Measurements from ENCODE around the gene EPN1. TPM values are rescaled to one million over a fixed set of nuclear protein-coding genes. Genes with fewer than 3 reads are reported as not detected.

Gene EPN1
- total RNA-seq, 1 donor from 2014 or later = 145 TPM

DNA sequence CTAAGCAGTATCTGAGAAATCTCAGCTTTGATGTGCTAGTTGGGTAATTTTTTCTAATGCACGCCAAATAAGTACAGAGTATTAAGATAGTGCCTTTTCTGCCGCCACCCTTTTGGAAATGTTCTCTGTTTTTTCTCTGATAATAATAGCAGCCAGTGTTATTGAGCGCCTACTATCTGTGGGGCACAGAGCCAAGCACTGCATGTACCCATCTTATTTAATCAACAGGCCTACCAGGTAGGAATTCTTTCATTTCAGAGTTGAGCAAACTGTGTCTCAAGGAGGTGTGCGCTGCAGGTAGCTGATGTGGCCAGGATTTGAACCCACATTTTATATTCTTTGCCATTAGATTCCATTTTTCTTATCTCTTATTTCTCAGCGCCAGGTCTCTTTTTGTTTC lies 1.4 kb downstream of the EPN1 start:
- peaks cover 87% of the 10 kb centered on the region for H4K20me1 ChIP-seq (ENCODE audit: insufficient read depth, low read length)
- H3K9ac ChIP-seq (ENCODE audit: low read length) = peak overlapping the region; percentile 97
- peak overlapping the region; percentile 92 for H3K4me2 ChIP-seq (ENCODE audit: low read length)
- peaks cover 38% of the 10 kb centered on the region for H3K4me1 Mint-ChIP-seq (ENCODE audit: low read depth, unreplicated experiment)
- H3K27me3 Mint-ChIP-seq (ENCODE audit: low read depth, unreplicated experiment) = no peaks in the 10 kb centered on the region
- H3K9me3 Mint-ChIP-seq (ENCODE audit: unreplicated experiment) = no peaks in the 10 kb centered on the region
- no peak for TF ChIP-seq EZH2 (IDR thresholded peaks at IDR 0.05; ENCODE audit: insufficient read depth, low read length)
- no peak for TF ChIP-seq CTCF (IDR thresholded peaks at IDR 0.05; ENCODE audit: insufficient read depth, low read depth, low read length)
- H3K4me3 Mint-ChIP-seq (ENCODE audit: unreplicated experiment) = peak overlapping the region; percentile 98
- DNase-seq (ENCODE audit: low read depth) = no peak
- H3K36me3 Mint-ChIP-seq (ENCODE audit: low read depth, unreplicated experiment) = peaks cover 8% of the 10 kb centered on the region
- H3K27ac Mint-ChIP-seq (ENCODE audit: unreplicated experiment) = peak overlapping the region; percentile 51
- H3K79me2 ChIP-seq (ENCODE audit: insufficient read depth, low read length) = peaks cover 90% of the 10 kb centered on the region
- peaks cover 36% of the 10 kb centered on the region for H3K4me1 ChIP-seq (ENCODE audit: insufficient read depth, low read length)
- no peak for FAIRE-seq
- no peaks in the 10 kb centered on the region for H3K36me3 ChIP-seq (ENCODE audit: insufficient read depth, low read length)
- no peak overlapping the region for H3K27ac ChIP-seq (ENCODE audit: low read depth, low read length)
- no peak overlapping the region for H2AFZ ChIP-seq (ENCODE audit: low read depth, low read length)
- no peaks in the 10 kb centered on the region for H3K9me3 ChIP-seq (ENCODE audit: insufficient read depth, low read depth, low read length)
- no peaks in the 10 kb centered on the region for H3K27me3 ChIP-seq (ENCODE audit: insufficient read depth, low read length)
- H3K4me3 ChIP-seq (ENCODE audit: insufficient read depth, low read depth, low read length) = peak overlapping the region; percentile 93

DNA sequence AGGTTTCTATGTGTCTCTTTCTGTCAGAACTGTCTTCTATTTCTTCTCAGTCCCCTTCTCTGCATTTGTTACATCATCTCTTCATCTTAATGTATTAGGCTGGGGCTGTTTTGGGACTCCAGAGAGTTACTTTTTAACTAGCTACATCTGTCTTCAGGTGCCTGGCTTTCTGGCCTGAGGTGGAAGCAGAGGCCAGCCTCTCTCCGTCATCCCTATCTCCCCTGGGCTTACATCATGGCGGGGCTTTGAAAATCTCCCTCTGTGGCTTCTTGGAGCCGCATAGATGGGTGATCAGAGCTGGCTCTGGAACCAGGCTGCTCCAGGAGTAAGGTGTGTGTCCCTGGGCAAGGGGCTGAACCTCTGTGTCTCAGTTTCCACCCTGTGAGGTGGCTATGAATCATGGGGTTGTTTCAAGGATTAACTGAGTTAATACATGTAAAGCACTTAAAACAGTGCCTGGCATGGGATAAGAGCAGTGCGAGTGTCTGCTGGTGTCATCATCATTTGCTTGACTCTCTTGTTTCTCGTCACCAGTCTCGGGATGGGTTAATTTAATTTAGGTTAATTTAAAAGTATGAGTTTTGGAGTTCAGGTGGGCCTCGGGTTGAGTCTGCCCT lies 2.0 kb downstream of the EPN1 start:
- FAIRE-seq (no peak), DNase-seq (ENCODE audit: low read depth) (no peak)
- TF ChIP-seq EZH2 (IDR thresholded peaks at IDR 0.05; ENCODE audit: insufficient read depth, low read length) (no peak), CTCF (IDR thresholded peaks at IDR 0.05; ENCODE audit: insufficient read depth, low read depth, low read length) (no peak)
- Histone ChIP-seq H3K4me2 (ENCODE audit: low read length) (peak overlapping the region; percentile 92), H2AFZ (ENCODE audit: low read depth, low read length) (no peak overlapping the region), H3K4me3 (ENCODE audit: insufficient read depth, low read depth, low read length) (no peak overlapping the region), H3K4me1 (ENCODE audit: insufficient read depth, low read length) (peaks cover 36% of the 10 kb centered on the region), H4K20me1 (ENCODE audit: insufficient read depth, low read length) (peaks cover 87% of the 10 kb centered on the region), H3K27me3 (ENCODE audit: insufficient read depth, low read length) (no peaks in the 10 kb centered on the region), H3K79me2 (ENCODE audit: insufficient read depth, low read length) (peaks cover 92% of the 10 kb centered on the region), H3K36me3 (ENCODE audit: insufficient read depth, low read length) (peaks cover 1% of the 10 kb centered on the region), H3K9ac (ENCODE audit: low read length) (peak overlapping the region; percentile 97), H3K27ac (ENCODE audit: low read depth, low read length) (no peak overlapping the region), H3K9me3 (ENCODE audit: insufficient read depth, low read depth, low read length) (no peaks in the 10 kb centered on the region)
- Mint-ChIP-seq H3K36me3 (ENCODE audit: low read depth, unreplicated experiment) (peaks cover 11% of the 10 kb centered on the region), H3K9me3 (ENCODE audit: unreplicated experiment) (no peaks in the 10 kb centered on the region), H3K4me1 (ENCODE audit: low read depth, unreplicated experiment) (peaks cover 42% of the 10 kb centered on the region), H3K4me3 (ENCODE audit: unreplicated experiment) (peak overlapping the region; percentile 98), H3K27ac (ENCODE audit: unreplicated experiment) (peak overlapping the region; percentile 70), H3K27me3 (ENCODE audit: low read depth, unreplicated experiment) (no peaks in the 10 kb centered on the region)

DNA sequence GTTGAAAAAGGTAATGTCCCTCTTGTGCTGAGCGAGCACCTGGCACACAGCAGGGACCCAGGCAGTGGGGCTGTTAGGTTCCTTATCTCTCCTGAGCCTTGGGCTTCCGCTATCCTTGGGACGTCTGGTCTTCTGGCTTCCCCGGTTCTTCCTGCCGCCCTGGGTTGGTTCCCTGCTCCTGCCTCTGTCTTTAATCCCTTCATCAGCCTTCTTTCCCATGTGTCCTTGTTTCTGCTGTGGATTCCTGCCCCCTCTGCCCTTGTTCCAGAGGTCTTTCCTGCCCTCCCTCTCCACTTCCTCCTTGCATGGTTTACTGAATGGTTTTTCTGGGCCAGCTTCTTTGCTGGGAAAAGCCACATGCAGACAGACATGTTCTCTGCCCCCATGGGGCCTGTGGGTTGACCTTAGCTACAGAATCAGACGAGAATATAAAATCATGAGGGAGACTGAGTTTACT lies 2.6 kb downstream of the EPN1 start:
- H3K4me1 Mint-ChIP-seq (ENCODE audit: low read depth, unreplicated experiment) = peaks cover 40% of the 10 kb centered on the region
- Histone ChIP-seq H3K4me3 (ENCODE audit: insufficient read depth, low read depth, low read length) (no peak overlapping the region), H3K4me2 (ENCODE audit: low read length) (peak overlapping the region; percentile 14)

More for the DNA sequence above, 2.6 kb downstream of the EPN1 start:
- DNase-seq (ENCODE audit: low read depth) = no peak
- Histone ChIP-seq H2AFZ (ENCODE audit: low read depth, low read length) (no peak overlapping the region), H3K9ac (ENCODE audit: low read length) (no peak overlapping the region), H3K27ac (ENCODE audit: low read depth, low read length) (no peak overlapping the region), H3K27me3 (ENCODE audit: insufficient read depth, low read length) (no peaks in the 10 kb centered on the region), H3K36me3 (ENCODE audit: insufficient read depth, low read length) (peaks cover 4% of the 10 kb centered on the region), H3K4me1 (ENCODE audit: insufficient read depth, low read length) (peaks cover 32% of the 10 kb centered on the region), H3K9me3 (ENCODE audit: insufficient read depth, low read depth, low read length) (no peaks in the 10 kb centered on the region), H3K79me2 (ENCODE audit: insufficient read depth, low read length) (peaks cover 93% of the 10 kb centered on the region), H4K20me1 (ENCODE audit: insufficient read depth, low read length) (peaks cover 86% of the 10 kb centered on the region)
- H3K36me3 Mint-ChIP-seq (ENCODE audit: low read depth, unreplicated experiment) = peaks cover 11% of the 10 kb centered on the region
- TF ChIP-seq EZH2 (IDR thresholded peaks at IDR 0.05; ENCODE audit: insufficient read depth, low read length) (no peak), CTCF (IDR thresholded peaks at IDR 0.05; ENCODE audit: insufficient read depth, low read depth, low read length) (no peak)
- H3K4me3 Mint-ChIP-seq (ENCODE audit: unreplicated experiment) = peak overlapping the region; percentile 98
- peak overlapping the region; percentile 70 for H3K27ac Mint-ChIP-seq (ENCODE audit: unreplicated experiment)
- no peak for FAIRE-seq
- no peaks in the 10 kb centered on the region for H3K27me3 Mint-ChIP-seq (ENCODE audit: low read depth, unreplicated experiment)
- no peaks in the 10 kb centered on the region for H3K9me3 Mint-ChIP-seq (ENCODE audit: unreplicated experiment)

All from astrocyte (in vitro differentiated cells and primary cell).